Panc1 (cell line): ENCODE results near the gene MARCHF9.

Source experiments
- POLR2AphosphoS5 ChIP-seq: IDR thresholded peaks from 2 replicates; pipeline ENCODE4 v1.6.1; 2012; ENCODE audit warnings: mild to moderate bottlenecking, low read depth, low read length, moderate library complexity
- REST ChIP-seq, 2 experiments: IDR thresholded peaks; 2 replicates each; pipeline ENCODE4 v1.6.1; 2011 to 2012; ENCODE audit warnings: low read depth in 2 of 2, control low read depth in 1 of 2, low read length in 1 of 2, mild to moderate bottlenecking in 1 of 2, moderate library complexity in 1 of 2; ENCODE audit not compliant: insufficient read depth in 1 of 2
- TCF7L2 ChIP-seq: IDR thresholded peaks from 2 replicates; pipeline ENCODE4 v1.6.1; 2011; ENCODE audit warnings: mild to moderate bottlenecking, low read depth, low read length, inconsistent platforms
- TF ChIP-seq, protein P1 (sequence below): fragments of 450-650 bp; IDR thresholded peaks from 2 replicates; pipeline ENCODE4 v1.5.1; 2017; ENCODE audit warnings: mild to moderate bottlenecking

DNA sequence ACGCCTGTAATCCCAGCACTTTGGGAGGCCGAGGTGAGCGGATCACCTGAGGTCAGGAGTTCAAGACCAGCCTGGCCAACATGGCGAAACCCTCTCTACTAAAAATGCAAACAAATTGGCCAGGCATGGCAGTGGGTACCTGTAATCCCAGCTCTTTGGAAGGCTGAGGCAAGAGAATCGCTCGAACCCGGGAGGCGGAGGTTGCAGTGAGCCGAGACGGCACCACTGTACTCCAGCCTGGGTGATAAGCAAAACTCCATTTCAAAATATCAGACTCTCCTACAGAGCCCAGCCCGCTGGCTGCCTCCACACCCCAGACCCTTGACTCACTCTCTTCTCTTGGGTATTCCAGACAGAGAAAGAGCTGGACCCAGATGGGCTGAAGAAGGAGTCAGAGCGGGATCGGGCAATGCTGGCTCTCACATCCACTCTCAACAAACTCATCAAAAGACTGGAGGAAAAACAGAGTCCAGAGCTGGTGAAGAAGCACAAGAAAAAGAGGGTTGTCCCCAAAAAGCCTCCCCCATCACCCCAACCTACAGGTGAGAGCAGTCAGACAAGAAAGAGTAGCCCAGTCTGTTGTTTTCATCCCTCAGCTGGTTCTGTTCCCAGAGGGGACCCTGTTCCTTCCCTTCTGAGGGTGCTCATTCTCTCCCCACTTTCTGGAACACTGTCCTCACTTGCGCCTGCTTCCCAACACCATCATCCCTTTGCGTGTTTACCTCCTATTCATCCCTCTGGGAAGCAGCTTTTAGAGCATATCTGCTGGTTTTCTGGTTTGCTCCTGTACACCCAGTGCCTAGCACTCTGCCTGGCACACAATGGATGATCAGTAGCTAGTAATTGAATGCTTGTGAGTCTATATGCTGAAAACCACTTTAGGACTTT is 36.0 kb upstream of the MARCHF9 start:
- TF ChIP-seq REST (IDR thresholded peaks at IDR 0.05; ENCODE audit: insufficient read depth in 1 of 2, low read depth in 2 of 2, low read length in 1 of 2) (no peak), POLR2AphosphoS5 (no peak), TCF7L2 (no peak)
- TF ChIP-seq, protein P1, sequence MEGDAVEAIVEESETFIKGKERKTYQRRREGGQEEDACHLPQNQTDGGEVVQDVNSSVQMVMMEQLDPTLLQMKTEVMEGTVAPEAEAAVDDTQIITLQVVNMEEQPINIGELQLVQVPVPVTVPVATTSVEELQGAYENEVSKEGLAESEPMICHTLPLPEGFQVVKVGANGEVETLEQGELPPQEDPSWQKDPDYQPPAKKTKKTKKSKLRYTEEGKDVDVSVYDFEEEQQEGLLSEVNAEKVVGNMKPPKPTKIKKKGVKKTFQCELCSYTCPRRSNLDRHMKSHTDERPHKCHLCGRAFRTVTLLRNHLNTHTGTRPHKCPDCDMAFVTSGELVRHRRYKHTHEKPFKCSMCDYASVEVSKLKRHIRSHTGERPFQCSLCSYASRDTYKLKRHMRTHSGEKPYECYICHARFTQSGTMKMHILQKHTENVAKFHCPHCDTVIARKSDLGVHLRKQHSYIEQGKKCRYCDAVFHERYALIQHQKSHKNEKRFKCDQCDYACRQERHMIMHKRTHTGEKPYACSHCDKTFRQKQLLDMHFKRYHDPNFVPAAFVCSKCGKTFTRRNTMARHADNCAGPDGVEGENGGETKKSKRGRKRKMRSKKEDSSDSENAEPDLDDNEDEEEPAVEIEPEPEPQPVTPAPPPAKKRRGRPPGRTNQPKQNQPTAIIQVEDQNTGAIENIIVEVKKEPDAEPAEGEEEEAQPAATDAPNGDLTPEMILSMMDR: no peak
